GM12873 (cell line): ENCODE data around the gene DCTPP1.

Experiments
- CTCF ChIP-seq: IDR thresholded peaks from 2 replicates; pipeline ENCODE4 v1.5.1; 2012; ENCODE audit warnings: low read depth, mild to moderate bottlenecking, moderate library complexity, low read length, control low read depth; ENCODE audit not compliant: insufficient read depth; ENCODE audit errors: missing control alignments

DCTPP1 gene

DNA sequence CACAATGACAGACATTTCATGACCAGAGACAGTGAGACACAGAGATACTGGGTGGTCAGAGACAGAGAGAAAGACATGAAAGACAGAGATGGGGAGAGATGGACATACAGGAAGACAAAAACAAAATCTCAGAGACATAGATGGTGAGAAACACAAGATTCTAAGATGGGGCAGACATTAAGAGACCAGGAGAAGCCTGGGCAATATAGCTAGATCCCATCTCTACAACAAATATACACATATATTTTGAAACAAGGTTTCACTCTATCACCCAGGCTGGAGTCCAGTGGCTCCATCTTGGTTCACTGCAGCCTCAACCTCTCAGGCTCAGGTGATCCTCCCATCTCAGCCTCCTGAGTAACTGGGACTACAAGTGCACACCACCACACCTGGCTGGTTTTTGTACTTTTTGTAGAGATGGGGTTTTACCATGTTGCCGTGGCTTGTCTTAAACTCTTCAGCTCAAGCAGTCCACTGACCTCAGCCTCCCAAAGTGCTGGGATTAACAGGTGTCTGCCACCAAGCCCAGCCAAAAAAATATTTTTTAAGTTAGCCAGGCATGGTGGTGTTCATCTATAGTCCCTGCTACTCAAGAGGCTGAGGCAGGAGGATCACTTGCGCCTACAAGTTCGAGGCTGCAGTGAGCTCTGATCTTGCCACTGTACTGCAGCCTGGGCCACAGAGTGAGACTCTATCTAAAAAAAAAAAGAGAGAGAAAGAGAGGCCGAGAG, 49.6 kb downstream of the DCTPP1 start:
- no peak for TF ChIP-seq CTCF

DNA sequence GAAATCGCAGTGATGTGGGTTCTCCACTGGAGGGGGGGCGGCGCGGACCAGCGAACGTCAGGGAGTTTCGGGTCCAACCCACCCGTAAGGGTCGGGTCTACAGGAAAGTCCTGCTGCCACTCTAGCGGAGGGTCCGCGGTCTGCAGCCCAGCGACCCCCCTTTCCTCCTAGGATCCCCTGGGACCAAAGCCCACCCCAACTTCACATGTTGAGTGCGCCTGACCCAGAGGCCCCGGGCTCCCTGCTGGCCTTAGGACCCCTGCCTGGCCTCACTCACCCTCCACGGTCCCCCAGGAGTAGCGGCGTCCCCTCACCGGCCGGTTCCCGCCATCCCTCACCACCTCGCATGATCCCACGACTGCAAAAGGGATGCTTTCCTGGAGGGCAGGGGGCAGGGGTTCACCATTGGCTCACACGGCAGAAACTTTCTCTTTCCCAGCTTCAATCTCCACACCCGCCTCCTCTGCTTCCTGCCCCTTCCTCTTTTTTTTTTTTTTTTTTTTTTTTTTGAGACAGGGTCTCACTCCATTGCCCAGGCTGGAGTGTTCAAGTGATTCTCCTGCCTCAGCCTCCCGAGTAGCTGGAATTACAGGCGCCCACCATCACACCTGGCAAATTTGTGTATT, 50.6 kb downstream of the DCTPP1 start:
- no peak for TF ChIP-seq CTCF

DNA sequence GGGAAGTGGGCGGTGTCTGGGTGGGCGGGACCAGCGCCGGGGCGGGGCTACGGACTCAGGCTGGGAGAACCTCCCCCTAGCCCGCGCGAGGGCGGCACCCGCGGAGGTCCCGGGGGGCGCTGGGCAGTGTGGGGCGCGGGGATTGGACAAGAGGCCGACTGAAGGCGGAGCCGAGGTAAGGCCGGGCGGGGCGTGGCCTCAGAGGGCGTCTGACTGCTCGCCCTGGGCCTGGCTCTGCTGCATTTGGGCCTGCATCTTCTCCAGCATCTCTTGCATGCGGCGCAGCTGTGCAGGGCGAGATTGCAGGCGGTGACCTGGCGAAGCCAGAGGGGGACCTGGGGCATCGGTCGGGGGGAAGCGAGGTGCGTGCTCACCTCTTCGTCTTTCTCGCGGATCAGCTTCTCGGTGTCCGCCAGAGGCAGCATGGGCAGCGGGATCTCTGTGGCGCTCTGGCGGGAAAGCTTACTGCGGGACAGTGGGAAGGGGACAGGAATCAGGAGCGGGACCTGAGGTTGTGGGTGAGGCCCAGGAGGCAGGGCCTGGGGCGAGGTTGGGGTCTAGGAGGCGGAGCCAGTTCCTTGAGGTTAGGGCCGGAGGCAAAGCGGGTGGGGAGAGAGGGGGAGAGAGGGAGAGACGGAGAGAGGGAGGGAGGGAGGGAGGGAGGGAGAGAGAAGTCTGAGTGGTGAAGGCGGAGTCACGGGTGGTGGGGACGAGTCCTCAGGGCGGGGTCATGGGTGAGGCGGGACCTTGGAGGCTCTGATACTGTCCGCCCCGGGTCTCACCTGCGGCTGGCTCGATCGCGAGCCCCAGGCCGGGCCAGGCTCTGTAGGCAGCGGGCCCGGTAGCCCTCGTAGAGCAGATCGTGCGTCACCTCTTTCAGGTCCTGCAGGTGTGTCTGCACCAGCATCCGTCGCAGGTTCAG, 51.3 kb downstream of the DCTPP1 start:
- TF ChIP-seq CTCF: no peak

DNA sequence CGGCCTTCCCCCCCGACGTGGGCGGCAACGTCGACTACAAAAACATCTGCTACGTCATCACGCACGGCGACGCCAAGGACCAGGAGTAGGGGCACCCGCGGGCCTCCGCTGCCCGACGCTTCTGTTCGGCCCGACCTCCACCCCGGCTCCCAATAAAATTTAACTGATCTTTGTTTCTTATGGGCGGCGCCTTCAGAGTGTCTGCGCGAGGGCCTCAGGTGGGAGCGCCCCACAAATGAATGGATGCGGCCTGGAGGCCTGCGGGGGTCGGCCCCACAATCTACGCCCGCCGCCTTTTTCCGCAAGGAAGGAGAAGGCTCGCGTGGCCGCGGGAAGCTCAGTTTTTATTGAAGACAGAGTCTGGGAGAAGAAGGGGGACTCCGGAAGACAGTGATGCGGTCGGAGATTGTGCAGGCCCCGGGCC, 52.0 kb downstream of the DCTPP1 start:
- TF ChIP-seq CTCF: no peak

GRCh38 chr16:30377050-30377811, 52.6 kb downstream of the DCTPP1 start:
- no peak for TF ChIP-seq CTCF

DNA sequence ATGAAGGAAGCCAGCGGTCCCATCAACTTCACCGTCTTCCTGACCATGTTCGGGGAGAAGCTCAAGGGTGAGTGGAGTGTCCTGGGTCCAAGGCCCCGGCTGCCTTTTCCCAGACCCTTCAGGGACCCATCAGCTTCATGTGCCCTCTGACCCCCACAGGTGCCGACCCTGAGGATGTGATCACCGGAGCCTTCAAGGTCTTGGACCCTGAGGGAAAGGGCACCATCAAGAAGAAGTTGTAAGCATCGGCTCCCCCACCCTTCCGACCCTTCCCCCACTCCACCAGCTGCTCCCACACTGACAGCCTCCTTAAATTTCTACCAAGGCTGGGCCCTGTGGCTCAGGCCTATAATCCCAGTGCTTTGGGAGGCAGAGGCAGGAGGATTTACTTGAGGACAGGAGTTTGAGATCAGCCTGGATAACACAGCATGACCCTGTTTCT, 53.3 kb downstream of the DCTPP1 start:
- TF ChIP-seq CTCF: no peak
